GM18861 (cell line): ENCODE measurements around the gene NAIF1.
"Not testable (repeated sequence)": the region's sequence is repeated elsewhere in the genome, so short reads cannot be mapped to it uniquely, and the experiment has no call there.

ENCODE experiments used
- ATAC-seq: cut with Tn5 transposase; IDR thresholded peaks from one replicate; pipeline ENCODE4 v1.9.1; 2021; ENCODE audit not compliant: unreplicated experiment

NAIF1 gene

GRCh38 chr9:128062846-128063831 lies 4.0 kb downstream of the NAIF1 start:
- no peak for ATAC-seq

GRCh38 chr9:128062279-128062678 lies 4.8 kb downstream of the NAIF1 start:
- ATAC-seq = no peak

- ATAC-seq = no peak
Observed at GRCh38 chr9:128061275-128061960, 5.7 kb downstream of the NAIF1 start.

- no peak for ATAC-seq
Observed at GRCh38 chr9:128059365-128059983, 7.6 kb downstream of the NAIF1 start.

- ATAC-seq = no peak
Observed at GRCh38 chr9:128057724-128058409, 9.3 kb downstream of the NAIF1 start.

GRCh38 chr9:128056887-128057723 lies 10.0 kb downstream of the NAIF1 start:
- ATAC-seq = no peak

- ATAC-seq = no peak
Observed at GRCh38 chr9:128056086-128056485, 11.0 kb downstream of the NAIF1 start.

- no peak for ATAC-seq
Observed at GRCh38 chr9:128055344-128056040, 11.6 kb downstream of the NAIF1 start.

GRCh38 chr9:128054087-128054486 lies 13.0 kb downstream of the NAIF1 start:
- ATAC-seq = no peak

GRCh38 chr9:128053560-128053959 lies 13.6 kb downstream of the NAIF1 start:
- ATAC-seq = no peak

GRCh38 chr9:128051932-128052709 lies 15.0 kb downstream of the NAIF1 start:
- ATAC-seq = no peak

GRCh38 chr9:128049843-128050242 lies 17.3 kb downstream of the NAIF1 start:
- ATAC-seq = no peak

GRCh38 chr9:128048663-128049062 lies 18.5 kb downstream of the NAIF1 start:
- ATAC-seq = no peak

- ATAC-seq = no peak
Observed at GRCh38 chr9:128047231-128047630, 19.9 kb downstream of the NAIF1 start.

GRCh38 chr9:128045831-128046230 lies 21.3 kb downstream of the NAIF1 start:
- no peak for ATAC-seq

GRCh38 chr9:128045409-128045808 lies 21.7 kb downstream of the NAIF1 start:
- not testable (repeated sequence) for ATAC-seq

- no peak for ATAC-seq
Observed at GRCh38 chr9:128043467-128043868, 23.7 kb downstream of the NAIF1 start.

GRCh38 chr9:128042043-128042442 lies 25.1 kb downstream of the NAIF1 start:
- ATAC-seq = no peak

GRCh38 chr9:128040783-128041182 lies 26.3 kb downstream of the NAIF1 start:
- ATAC-seq = not testable (repeated sequence)
